ENCODE results near the gene MNX1. TPM values are rescaled to one million over a fixed set of nuclear protein-coding genes. Genes with fewer than 3 reads are reported as not detected.

The MNX1 gene
- not detected in 2 replicates for total RNA-seq
- not detected in 2 replicates for polyA plus RNA-seq
- not detected in 2 replicates for polyA plus RNA-seq (2012)
- polyA minus RNA-seq (ENCODE audit: low replicate concordance) = not detected in 2 replicates

GRCh38 chr7:157010588-157011332 is at the start of gene MNX1:
Gene MNX1 (minus strand): TSS chr7:157010663. CDS start chr7:157010350, 313 bp downstream.
- no peaks in the 10 kb centered on the region for H4K20me1 ChIP-seq (ENCODE audit: control insufficient read depth, extremely low read depth, insufficient read depth, low read length)
- TF ChIP-seq EZH2 (IDR thresholded peaks at IDR 0.05; ENCODE audit: low read length, missing control alignments) = no peak
- TF ChIP-seq, protein P1, sequence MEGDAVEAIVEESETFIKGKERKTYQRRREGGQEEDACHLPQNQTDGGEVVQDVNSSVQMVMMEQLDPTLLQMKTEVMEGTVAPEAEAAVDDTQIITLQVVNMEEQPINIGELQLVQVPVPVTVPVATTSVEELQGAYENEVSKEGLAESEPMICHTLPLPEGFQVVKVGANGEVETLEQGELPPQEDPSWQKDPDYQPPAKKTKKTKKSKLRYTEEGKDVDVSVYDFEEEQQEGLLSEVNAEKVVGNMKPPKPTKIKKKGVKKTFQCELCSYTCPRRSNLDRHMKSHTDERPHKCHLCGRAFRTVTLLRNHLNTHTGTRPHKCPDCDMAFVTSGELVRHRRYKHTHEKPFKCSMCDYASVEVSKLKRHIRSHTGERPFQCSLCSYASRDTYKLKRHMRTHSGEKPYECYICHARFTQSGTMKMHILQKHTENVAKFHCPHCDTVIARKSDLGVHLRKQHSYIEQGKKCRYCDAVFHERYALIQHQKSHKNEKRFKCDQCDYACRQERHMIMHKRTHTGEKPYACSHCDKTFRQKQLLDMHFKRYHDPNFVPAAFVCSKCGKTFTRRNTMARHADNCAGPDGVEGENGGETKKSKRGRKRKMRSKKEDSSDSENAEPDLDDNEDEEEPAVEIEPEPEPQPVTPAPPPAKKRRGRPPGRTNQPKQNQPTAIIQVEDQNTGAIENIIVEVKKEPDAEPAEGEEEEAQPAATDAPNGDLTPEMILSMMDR (conservative IDR thresholded peaks at IDR 0.05 in 1 of 2, IDR thresholded peaks at IDR 0.05 in 1 of 2; ENCODE audit: low read depth in 1 of 2, low read length in 2 of 2) = no peak
- peak within 1 kb of the TSS in 1 of 4 experiments; percentile 33 for H3K4me3 ChIP-seq (replicated peaks in 1 of 4; ENCODE audit: control extremely low read depth in 1 of 4, insufficient read depth in 1 of 4, low read depth in 3 of 4, low read length in 4 of 4)
- H3K4me1 ChIP-seq (ENCODE audit: control insufficient read depth, extremely low read depth, insufficient read depth, low read length) = no peaks in the 10 kb centered on the region
- peak in 1 of 2 donors; percentile 15 for DNase-seq (ENCODE audit: low read depth in 2 of 2)
- no peak within 1 kb of the TSS for H2AFZ ChIP-seq (ENCODE audit: low read length)
- H3K27me3 ChIP-seq (ENCODE audit: control insufficient read depth, insufficient read depth, low read length) = peaks cover 78% of the 10 kb centered on the region
- no peak within 1 kb of the TSS for H3K9ac ChIP-seq (ENCODE audit: insufficient read depth, low read length)
- no peaks in the 10 kb centered on the region for H3K79me2 ChIP-seq (ENCODE audit: control insufficient read depth, insufficient read depth, low read length)
- H3K27ac ChIP-seq (ENCODE audit: insufficient read depth, low read length) = no peak within 1 kb of the TSS
- no peak within 1 kb of the TSS for H3K4me2 ChIP-seq (ENCODE audit: extremely low read depth, insufficient read depth, low read length)
- no peaks in the 10 kb centered on the region for H3K9me3 ChIP-seq (ENCODE audit: control insufficient read depth, insufficient read depth, low read depth, low read length)
- H3K36me3 ChIP-seq (ENCODE audit: control insufficient read depth, insufficient read depth, low read length) = no peaks in the 10 kb centered on the region

DNA sequence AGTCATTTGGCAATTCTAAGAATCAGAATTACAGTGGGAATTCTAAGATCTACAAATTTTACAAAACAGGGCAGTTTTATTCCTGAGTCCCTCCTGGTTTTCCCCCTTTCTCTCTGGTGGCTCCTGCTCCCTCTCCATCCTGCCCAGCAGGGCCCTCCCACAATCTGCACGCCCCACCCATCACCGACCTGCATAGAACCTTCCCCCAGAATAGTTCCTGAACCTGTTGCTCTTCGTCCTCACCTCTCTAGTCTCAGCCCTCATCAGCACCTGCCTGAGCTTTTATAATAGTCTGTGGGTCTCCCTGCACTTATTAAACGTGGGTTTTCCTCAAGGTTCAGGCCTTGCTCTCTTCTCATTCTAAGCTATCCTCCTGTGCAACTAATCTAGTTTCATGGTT is 49.1 kb upstream of the MNX1 start:
- TF ChIP-seq EZH2 (IDR thresholded peaks at IDR 0.05; ENCODE audit: low read length, missing control alignments) = no peak
- TF ChIP-seq, protein P1 (conservative IDR thresholded peaks at IDR 0.05 in 1 of 2, IDR thresholded peaks at IDR 0.05 in 1 of 2; ENCODE audit: low read depth in 1 of 2, low read length in 2 of 2) = no peak
- no peak overlapping the region for H3K9ac ChIP-seq (ENCODE audit: insufficient read depth, low read length)
- H3K9me3 ChIP-seq (ENCODE audit: control insufficient read depth, insufficient read depth, low read depth, low read length) = no peaks in the 10 kb centered on the region
- H3K4me2 ChIP-seq (ENCODE audit: extremely low read depth, insufficient read depth, low read length) = no peak overlapping the region
- H2AFZ ChIP-seq (ENCODE audit: low read length) = no peak overlapping the region
- no peaks in the 10 kb centered on the region for H3K27me3 ChIP-seq (ENCODE audit: control insufficient read depth, insufficient read depth, low read length)
- H3K27ac ChIP-seq (ENCODE audit: insufficient read depth, low read length) = no peak overlapping the region
- H3K79me2 ChIP-seq (ENCODE audit: control insufficient read depth, insufficient read depth, low read length) = no peaks in the 10 kb centered on the region
- DNase-seq (ENCODE audit: low read depth in 2 of 2) = no peak
- H4K20me1 ChIP-seq (ENCODE audit: control insufficient read depth, extremely low read depth, insufficient read depth, low read length) = no peaks in the 10 kb centered on the region
- no peaks in the 10 kb centered on the region for H3K36me3 ChIP-seq (ENCODE audit: control insufficient read depth, insufficient read depth, low read length)
- H3K4me3 ChIP-seq (replicated peaks in 1 of 4; ENCODE audit: control extremely low read depth in 1 of 4, insufficient read depth in 1 of 4, low read depth in 3 of 4, low read length in 4 of 4) = no peak overlapping the region
- no peaks in the 10 kb centered on the region for H3K4me1 ChIP-seq (ENCODE audit: control insufficient read depth, extremely low read depth, insufficient read depth, low read length)

DNA sequence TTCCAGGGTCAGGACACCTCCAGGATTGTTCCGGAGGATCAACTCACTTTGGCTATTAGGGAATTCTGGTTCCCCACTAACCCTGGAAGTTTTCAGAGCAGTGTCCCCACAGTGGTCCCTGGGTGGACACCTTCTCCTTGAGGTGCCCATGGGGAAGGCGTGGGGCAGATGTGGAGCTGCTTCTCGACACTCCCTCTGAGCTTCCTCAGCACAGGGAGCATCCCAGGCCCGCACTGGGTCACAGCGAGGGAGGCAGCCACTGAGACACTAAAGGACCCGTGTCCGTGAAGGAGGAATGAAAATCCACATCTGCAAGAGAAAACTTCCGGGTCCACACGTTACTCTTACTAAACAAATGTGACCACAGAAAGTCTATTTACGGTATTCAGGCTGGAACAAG is 48.2 kb upstream of the MNX1 start:
- TF ChIP-seq, protein P1 (conservative IDR thresholded peaks at IDR 0.05 in 1 of 2, IDR thresholded peaks at IDR 0.05 in 1 of 2; ENCODE audit: low read depth in 1 of 2, low read length in 2 of 2) = no peak
- no peak for TF ChIP-seq EZH2 (IDR thresholded peaks at IDR 0.05; ENCODE audit: low read length, missing control alignments)
- Histone ChIP-seq H2AFZ (ENCODE audit: low read length) (no peak overlapping the region), H3K9me3 (ENCODE audit: control insufficient read depth, insufficient read depth, low read depth, low read length) (no peaks in the 10 kb centered on the region), H3K36me3 (ENCODE audit: control insufficient read depth, insufficient read depth, low read length) (no peaks in the 10 kb centered on the region), H3K9ac (ENCODE audit: insufficient read depth, low read length) (no peak overlapping the region), H3K27me3 (ENCODE audit: control insufficient read depth, insufficient read depth, low read length) (no peaks in the 10 kb centered on the region), H3K4me1 (ENCODE audit: control insufficient read depth, extremely low read depth, insufficient read depth, low read length) (no peaks in the 10 kb centered on the region), H4K20me1 (ENCODE audit: control insufficient read depth, extremely low read depth, insufficient read depth, low read length) (no peaks in the 10 kb centered on the region), H3K79me2 (ENCODE audit: control insufficient read depth, insufficient read depth, low read length) (no peaks in the 10 kb centered on the region), H3K27ac (ENCODE audit: insufficient read depth, low read length) (no peak overlapping the region), H3K4me2 (ENCODE audit: extremely low read depth, insufficient read depth, low read length) (no peak overlapping the region), H3K4me3 (replicated peaks in 1 of 4; ENCODE audit: control extremely low read depth in 1 of 4, insufficient read depth in 1 of 4, low read depth in 3 of 4, low read length in 4 of 4) (no peak overlapping the region)
- DNase-seq (ENCODE audit: low read depth in 2 of 2) = no peak

Measured in fibroblast of lung (primary cell).